Activated B cell treated with CpG ODN at 0.5 μM for 24 hours (primary cell): ENCODE data around the gene KBTBD7. TPM values are rescaled to one million over a fixed set of nuclear protein-coding genes. Genes with fewer than 3 reads are reported as not detected.

Experiments used
- ATAC-seq: fragments of 200-7000 bp; cut with Tn5 transposase; one replicate; pipeline ENCODE4 v1.10.0; 2021; ENCODE audit warnings: low read depth, mild to moderate bottlenecking, moderate library complexity
- CTCF ChIA-PET: fragments of 350-600 bp; sonication (Branson Sonifier 250); formaldehyde crosslinking; loops from one replicate; lab custom pipeline; 2021; ENCODE audit warnings: antibody characterized with exemption; lab: Charles Lee
- POLR2A ChIA-PET: fragments of 350-600 bp; sonication (Branson Sonifier 250); formaldehyde crosslinking; loops from one replicate; lab custom pipeline; 2021; ENCODE audit warnings: antibody characterized with exemption; lab: Charles Lee
- DNase-seq: peaks from one replicate; pipeline ENCODE4 v3.0.0; 2022
- H3K27ac Mint-ChIP-seq: one replicate; pipeline ENCODE4 v1.8.0; 2020; ENCODE audit warnings: mixed read lengths
- H3K27me3 Mint-ChIP-seq: one replicate; pipeline ENCODE4 v1.8.0; 2021; ENCODE audit warnings: mixed read lengths
- H3K36me3 Mint-ChIP-seq: one replicate; pipeline ENCODE4 v1.8.0; 2021; ENCODE audit warnings: low read depth, mixed read lengths
- H3K4me1 Mint-ChIP-seq: one replicate; pipeline ENCODE4 v1.8.0; 2021; ENCODE audit warnings: mixed read lengths
- H3K4me3 Mint-ChIP-seq: one replicate; pipeline ENCODE4 v1.8.0; 2020; ENCODE audit warnings: mild to moderate bottlenecking, mixed read lengths
- H3K9me3 Mint-ChIP-seq: one replicate; pipeline ENCODE4 v1.8.0; 2020; ENCODE audit warnings: mixed read lengths
- intact Hi-C: fragments of 100-400 bp; cut with micrococcal nuclease; formaldehyde crosslinking; loops from one replicate; pipeline ENCODE4 v1.15.1; 2024
- total RNA-seq: library from RNA; stranded (reverse); gene quantifications from 2 replicates; pipeline ENCODE4 v1.2.3, GENCODE V29; 2022
- TF ChIP-seq, protein P1 (sequence below): fragments of 200-600 bp; IDR thresholded peaks from one replicate; pipeline ENCODE4 v1.8.0; 2022; ENCODE audit warnings: antibody characterized with exemption, mild to moderate bottlenecking

Gene KBTBD7
- total RNA-seq, 1 donor from 2014 or later, result 6.4 TPM

DNA sequence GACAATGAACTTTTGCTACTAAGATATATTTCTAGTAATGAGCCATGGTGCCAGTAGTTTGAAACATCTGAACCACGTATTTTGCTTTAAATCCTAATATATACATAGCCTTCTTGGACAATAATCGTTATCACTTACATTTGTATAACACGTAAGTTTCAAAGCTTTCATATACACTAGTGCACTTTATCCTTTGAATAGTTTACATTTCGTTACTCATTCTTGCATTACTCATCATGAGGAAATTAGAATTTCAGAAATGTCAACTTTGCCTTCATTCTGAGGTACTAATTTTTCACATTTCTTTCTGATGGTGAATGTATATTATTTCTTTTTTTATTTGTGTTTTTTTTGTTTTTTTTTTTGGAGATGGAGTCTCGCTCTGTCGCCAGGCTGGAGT, 5.8 kb downstream of the KBTBD7 start:
- Mint-ChIP-seq H3K9me3 (no peaks in the 10 kb centered on the region), H3K4me3 (no peak overlapping the region), H3K27ac (no peak overlapping the region), H3K36me3 (peaks cover 13% of the 10 kb centered on the region), H3K27me3 (no peaks in the 10 kb centered on the region), H3K4me1 (peaks cover 19% of the 10 kb centered on the region)
- ChIA-PET CTCF (no interaction called here), POLR2A (interaction anchor here (0.7 kb wide), 1 partner anchor 836 kb away, joined by 3 read pairs; no protein-coding TSS in a partner anchor)
- DNase-seq (no peak), ATAC-seq (no peak)
- intact Hi-C loops, result no loop called here
- TF ChIP-seq, protein P1, sequence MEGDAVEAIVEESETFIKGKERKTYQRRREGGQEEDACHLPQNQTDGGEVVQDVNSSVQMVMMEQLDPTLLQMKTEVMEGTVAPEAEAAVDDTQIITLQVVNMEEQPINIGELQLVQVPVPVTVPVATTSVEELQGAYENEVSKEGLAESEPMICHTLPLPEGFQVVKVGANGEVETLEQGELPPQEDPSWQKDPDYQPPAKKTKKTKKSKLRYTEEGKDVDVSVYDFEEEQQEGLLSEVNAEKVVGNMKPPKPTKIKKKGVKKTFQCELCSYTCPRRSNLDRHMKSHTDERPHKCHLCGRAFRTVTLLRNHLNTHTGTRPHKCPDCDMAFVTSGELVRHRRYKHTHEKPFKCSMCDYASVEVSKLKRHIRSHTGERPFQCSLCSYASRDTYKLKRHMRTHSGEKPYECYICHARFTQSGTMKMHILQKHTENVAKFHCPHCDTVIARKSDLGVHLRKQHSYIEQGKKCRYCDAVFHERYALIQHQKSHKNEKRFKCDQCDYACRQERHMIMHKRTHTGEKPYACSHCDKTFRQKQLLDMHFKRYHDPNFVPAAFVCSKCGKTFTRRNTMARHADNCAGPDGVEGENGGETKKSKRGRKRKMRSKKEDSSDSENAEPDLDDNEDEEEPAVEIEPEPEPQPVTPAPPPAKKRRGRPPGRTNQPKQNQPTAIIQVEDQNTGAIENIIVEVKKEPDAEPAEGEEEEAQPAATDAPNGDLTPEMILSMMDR, result no peak

DNA sequence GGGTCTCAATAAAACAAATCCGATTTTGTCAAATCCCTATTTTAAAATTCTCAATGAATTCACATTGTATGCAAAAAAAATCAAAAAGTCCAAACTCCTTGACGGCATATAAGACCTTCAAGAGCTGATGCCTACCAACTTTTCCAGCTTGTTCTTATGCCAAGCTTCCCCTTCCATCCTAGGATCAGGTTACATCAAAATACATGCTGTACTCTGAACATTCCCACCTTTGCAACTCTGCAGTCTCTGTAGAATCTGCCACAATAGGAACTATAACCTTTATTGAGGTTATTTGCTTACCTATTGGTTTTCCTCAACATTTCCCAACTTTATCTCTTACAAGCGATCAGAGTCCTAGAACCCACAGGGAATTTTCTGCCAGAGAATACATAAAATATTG, 7.9 kb downstream of the KBTBD7 start:
- no peak for ATAC-seq
- DNase-seq, result no peak
- Mint-ChIP-seq H3K4me1 (peaks cover 6% of the 10 kb centered on the region), H3K36me3 (peaks cover 7% of the 10 kb centered on the region), H3K27ac (no peak overlapping the region), H3K27me3 (no peaks in the 10 kb centered on the region), H3K4me3 (no peak overlapping the region), H3K9me3 (no peaks in the 10 kb centered on the region)
- intact Hi-C loops, result no loop called here
- TF ChIP-seq, protein P1, result no peak
- ChIA-PET CTCF (no interaction called here), POLR2A (no interaction called here)

DNA sequence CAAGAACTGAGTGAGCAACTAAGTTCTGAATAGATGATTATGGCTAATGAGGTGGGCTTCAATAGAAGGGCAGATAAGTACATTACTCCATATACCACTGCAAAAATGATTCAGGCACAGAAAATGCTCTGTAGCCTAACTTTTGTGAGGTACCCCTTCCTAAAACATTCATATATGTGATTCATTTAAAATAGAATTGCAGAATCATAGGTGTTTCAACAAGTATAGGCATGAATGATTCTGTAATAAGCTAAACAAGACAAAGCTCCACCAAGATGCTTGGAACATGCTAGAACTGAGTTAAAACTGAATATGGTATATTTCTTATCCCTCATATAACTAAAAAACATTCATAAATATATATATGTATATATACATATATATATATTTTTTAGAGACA, 12.1 kb downstream of the KBTBD7 start:
- Mint-ChIP-seq H3K9me3 (no peaks in the 10 kb centered on the region), H3K36me3 (no peaks in the 10 kb centered on the region), H3K27ac (no peak overlapping the region), H3K27me3 (no peaks in the 10 kb centered on the region), H3K4me3 (no peak overlapping the region), H3K4me1 (no peaks in the 10 kb centered on the region)
- ATAC-seq, result no peak
- DNase-seq, result no peak
- ChIA-PET POLR2A (no interaction called here), CTCF (no interaction called here)
- TF ChIP-seq, protein P1, result no peak
- intact Hi-C loops, result no loop called here

DNA sequence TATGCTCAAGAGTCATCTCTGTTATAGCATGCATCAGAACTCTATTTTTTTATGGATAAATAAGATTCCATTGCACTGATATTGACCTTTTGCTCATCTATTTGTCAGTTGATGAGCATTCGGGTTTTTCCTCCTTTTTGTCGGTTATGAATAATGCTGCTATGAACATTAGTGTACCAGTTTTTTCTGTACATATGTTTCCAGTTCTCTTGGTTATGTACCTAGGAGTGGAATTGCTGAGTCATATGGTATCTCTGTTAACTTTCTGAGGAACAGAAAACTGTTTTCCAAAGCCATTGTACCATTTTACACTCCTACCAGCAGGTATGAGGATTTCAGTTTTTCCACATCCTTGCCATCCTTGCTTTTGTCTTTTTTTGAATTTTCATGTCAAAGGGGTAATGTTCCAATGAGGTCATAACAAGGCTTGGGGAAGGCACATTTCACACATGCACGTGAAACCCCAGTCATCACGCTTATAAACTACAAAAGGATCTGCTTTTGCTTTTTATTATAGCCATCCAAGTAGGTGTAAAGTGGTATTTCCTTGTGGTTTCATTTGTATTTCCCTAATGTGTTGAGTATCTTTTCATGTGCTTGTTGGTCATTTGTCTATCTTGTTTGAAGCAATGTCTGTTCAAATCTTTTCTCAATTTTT, 14.6 kb downstream of the KBTBD7 start:
- H3K27ac Mint-ChIP-seq, result no peak overlapping the region
- no peaks in the 10 kb centered on the region for H3K4me1 Mint-ChIP-seq
- no peak for ATAC-seq
- intact Hi-C loops, result loop anchor here (2.0 kb wide), 1 partner anchor 15 kb away; no protein-coding TSS in a partner anchor
- peaks cover 8% of the 10 kb centered on the region for H3K36me3 Mint-ChIP-seq
- H3K4me3 Mint-ChIP-seq, result no peak overlapping the region
- DNase-seq, result no peak
- CTCF ChIA-PET, result no interaction called here
- POLR2A ChIA-PET, result no interaction called here
- peaks cover 12% of the 10 kb centered on the region for H3K9me3 Mint-ChIP-seq
- no peaks in the 10 kb centered on the region for H3K27me3 Mint-ChIP-seq
- TF ChIP-seq, protein P1, result no peak

DNA sequence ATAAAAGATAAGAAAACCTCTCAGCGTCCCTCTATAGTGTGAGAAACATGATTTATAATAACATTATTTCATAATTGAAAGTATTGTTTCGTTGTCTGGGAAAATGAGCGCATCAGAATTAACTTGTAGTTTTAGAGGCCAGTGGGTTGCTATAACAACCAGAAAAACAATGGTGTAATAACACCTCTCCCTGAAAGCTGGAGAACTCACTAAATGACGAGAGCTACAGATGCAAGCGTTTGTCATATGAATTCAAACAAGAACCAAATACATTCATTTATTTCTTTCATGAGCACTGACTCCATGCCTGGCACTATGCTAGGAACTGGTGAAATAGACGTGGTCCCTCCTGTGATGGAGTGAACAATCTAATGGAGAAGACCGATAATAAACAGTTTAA, 16.3 kb downstream of the KBTBD7 start:
- H3K27ac Mint-ChIP-seq, result no peak overlapping the region
- H3K4me3 Mint-ChIP-seq, result no peak overlapping the region
- intact Hi-C loops, result loop anchor here (2.0 kb wide), 1 partner anchor 13 kb away; no protein-coding TSS in a partner anchor
- H3K36me3 Mint-ChIP-seq, result peaks cover 9% of the 10 kb centered on the region
- POLR2A ChIA-PET, result no interaction called here
- H3K4me1 Mint-ChIP-seq, result no peaks in the 10 kb centered on the region
- TF ChIP-seq, protein P1, result no peak
- peaks cover 14% of the 10 kb centered on the region for H3K9me3 Mint-ChIP-seq
- H3K27me3 Mint-ChIP-seq, result no peaks in the 10 kb centered on the region
- CTCF ChIA-PET, result no interaction called here
- no peak for DNase-seq
- no peak for ATAC-seq
